ENCODE measurements around the gene C17orf107.
"Not testable (repeated sequence)": the region's sequence is repeated elsewhere in the genome, so short reads cannot be mapped to it uniquely, and the experiment has no call there.

The C17orf107 gene

GRCh38 chr17:4901108-4901647, 1.8 kb downstream of the C17orf107 start:
- DNase-seq (ENCODE audit: low spot score) = no peak

- DNase-seq (ENCODE audit: low spot score) = no peak
Observed at GRCh38 chr17:4901648-4902344, 2.5 kb downstream of the C17orf107 start.

GRCh38 chr17:4902540-4902939, 3.2 kb downstream of the C17orf107 start:
- DNase-seq (ENCODE audit: low spot score) = no peak

- DNase-seq (ENCODE audit: low spot score) = peak; percentile 67
Observed at GRCh38 chr17:4903051-4903818, 3.9 kb downstream of the C17orf107 start, which contains the start of gene CHRNE. TSS of gene CHRNE (minus strand) at chr17:4903098. CDS start at chr17:4903063, 35 bp downstream.

GRCh38 chr17:4906642-4907041, 7.3 kb downstream of the C17orf107 start:
- not testable (repeated sequence) for DNase-seq (ENCODE audit: low spot score)

GRCh38 chr17:4908301-4908700, 9.0 kb downstream of the C17orf107 start:
- DNase-seq (ENCODE audit: low spot score) = no peak

GRCh38 chr17:4908711-4909496, 9.6 kb downstream of the C17orf107 start:
- DNase-seq (ENCODE audit: low spot score) = peak; percentile 73

GRCh38 chr17:4913994-4914393, 14.7 kb downstream of the C17orf107 start:
- DNase-seq (ENCODE audit: low spot score) = no peak

- DNase-seq (ENCODE audit: low spot score) = not testable (repeated sequence)
Observed at GRCh38 chr17:4914551-4914950, 15.2 kb downstream of the C17orf107 start.

- DNase-seq (ENCODE audit: low spot score) = no peak
Observed at GRCh38 chr17:4919511-4920047, 20.2 kb downstream of the C17orf107 start.

- peak; percentile 34 for DNase-seq (ENCODE audit: low spot score)
Observed at GRCh38 chr17:4920351-4921048, 21.2 kb downstream of the C17orf107 start.

- DNase-seq (ENCODE audit: low spot score) = no peak
Observed at GRCh38 chr17:4921320-4921719, 22.0 kb downstream of the C17orf107 start.

GRCh38 chr17:4926577-4927335, 27.4 kb downstream of the C17orf107 start:
- not testable (repeated sequence) for DNase-seq (ENCODE audit: low spot score)

- DNase-seq (ENCODE audit: low spot score) = no peak
Observed at GRCh38 chr17:4928881-4929280, 29.5 kb downstream of the C17orf107 start.

- no peak for DNase-seq (ENCODE audit: low spot score)
Observed at GRCh38 chr17:4931963-4932362, 32.6 kb downstream of the C17orf107 start, which contains the start of gene GP1BA. TSS of gene GP1BA (plus strand) at chr17:4932277. CDS start at chr17:4932605, 328 bp downstream.

- no peak for DNase-seq (ENCODE audit: low spot score)
Observed at GRCh38 chr17:4932756-4933155, 33.4 kb downstream of the C17orf107 start.

- no peak for DNase-seq (ENCODE audit: low spot score)
Observed at GRCh38 chr17:4933646-4934045, 34.3 kb downstream of the C17orf107 start.

- peak; percentile 58 for DNase-seq (ENCODE audit: low spot score)
Observed at GRCh38 chr17:4934173-4934979, 35.0 kb downstream of the C17orf107 start.

GRCh38 chr17:4935650-4936049, 36.3 kb downstream of the C17orf107 start:
- no peak for DNase-seq (ENCODE audit: low spot score)

GRCh38 chr17:4936436-4936835, 37.1 kb downstream of the C17orf107 start:
- DNase-seq (ENCODE audit: low spot score) = no peak
